Ectodermal cell (in vitro differentiated cells): Measurements from ENCODE around the gene PRKG1.
A peak's percentile ranks its signal among the peaks of the same experiment; 100 is the strongest.

Source experiments
- H3K27ac ChIP-seq: 2 replicates; pipeline ENCODE4 v1.7.0; 2013; ENCODE audit warnings: mild to moderate bottlenecking, low read depth, low read length; ENCODE audit not compliant: insufficient read depth, poor library complexity, severe bottlenecking
- H3K27me3 ChIP-seq: 2 replicates; pipeline ENCODE4 v1.7.0; 2013; ENCODE audit warnings: mild to moderate bottlenecking, low read length; ENCODE audit not compliant: insufficient read depth, control insufficient read depth, poor library complexity, severe bottlenecking
- H3K36me3 ChIP-seq: one replicate; pipeline ENCODE4 v1.7.0; 2013; ENCODE audit warnings: low read length; ENCODE audit not compliant: control insufficient read depth, insufficient read depth
- H3K4me1 ChIP-seq: one replicate; pipeline ENCODE4 v1.7.0; 2013; ENCODE audit warnings: low read length; ENCODE audit not compliant: control insufficient read depth, insufficient read depth
- H3K4me3 ChIP-seq: 2 replicates; pipeline ENCODE4 v1.7.0; 2013; ENCODE audit warnings: low read depth, low read length, control low read depth; ENCODE audit not compliant: insufficient read depth
- H3K9me3 ChIP-seq: 2 replicates; pipeline ENCODE4 v1.7.0; 2013; ENCODE audit warnings: mild to moderate bottlenecking, low read length, moderate library complexity; ENCODE audit not compliant: control insufficient read depth
- WGBS, 2 experiments: methylation state at CpG; one replicate each; pipeline ENCODE4 v1.1.7; 2013; ENCODE audit warnings: missing lambda C conversion rate in 2 of 2; 5-methylcytosine and 5-hydroxymethylcytosine counted together

Gene PRKG1

GRCh38 chr10:51583976-51584375 is 509.7 kb downstream of the PRKG1 start:
- Histone ChIP-seq H3K4me3 (no peak overlapping the region), H3K27ac (no peak overlapping the region), H3K4me1 (no peaks in the 10 kb centered on the region), H3K9me3 (no peaks in the 10 kb centered on the region), H3K27me3 (no peaks in the 10 kb centered on the region), H3K36me3 (no peaks in the 10 kb centered on the region)

GRCh38 chr10:51585742-51586141 is 511.5 kb downstream of the PRKG1 start:
- Histone ChIP-seq H3K27me3 (no peaks in the 10 kb centered on the region), H3K9me3 (no peaks in the 10 kb centered on the region), H3K4me1 (no peaks in the 10 kb centered on the region), H3K27ac (no peak overlapping the region), H3K4me3 (no peak overlapping the region), H3K36me3 (no peaks in the 10 kb centered on the region)
- 94 to 95% methylated on average over 7 of the region's 7 CpGs for WGBS, 2 experiments

- Histone ChIP-seq H3K36me3 (no peaks in the 10 kb centered on the region), H3K27me3 (no peaks in the 10 kb centered on the region), H3K4me1 (no peaks in the 10 kb centered on the region), H3K4me3 (no peak overlapping the region), H3K9me3 (no peaks in the 10 kb centered on the region), H3K27ac (no peak overlapping the region)
- WGBS, 2 experiments, result 76 to 95% methylated on average over 1 of the region's 1 CpG
Measured at GRCh38 chr10:51588984-51589383, 514.7 kb downstream of the PRKG1 start.

- 53 to 57% methylated on average over 2 of the region's 2 CpGs for WGBS, 2 experiments
- H3K36me3 ChIP-seq, result no peaks in the 10 kb centered on the region
- H3K4me1 ChIP-seq, result no peaks in the 10 kb centered on the region
- no peak overlapping the region for H3K27ac ChIP-seq
- H3K9me3 ChIP-seq, result no peaks in the 10 kb centered on the region
- no peaks in the 10 kb centered on the region for H3K27me3 ChIP-seq
- no peak overlapping the region for H3K4me3 ChIP-seq
Measured at GRCh38 chr10:51590818-51591217, 516.5 kb downstream of the PRKG1 start.

GRCh38 chr10:51596695-51597094 is 522.4 kb downstream of the PRKG1 start:
- Histone ChIP-seq H3K36me3 (no peaks in the 10 kb centered on the region), H3K4me3 (no peak overlapping the region), H3K9me3 (no peaks in the 10 kb centered on the region), H3K4me1 (no peaks in the 10 kb centered on the region), H3K27ac (no peak overlapping the region), H3K27me3 (no peaks in the 10 kb centered on the region)
- 100% methylated on average over 2 of the region's 3 CpGs; no CpG with 5 or more reads in 1 of the 2 experiments for WGBS, 2 experiments

DNA sequence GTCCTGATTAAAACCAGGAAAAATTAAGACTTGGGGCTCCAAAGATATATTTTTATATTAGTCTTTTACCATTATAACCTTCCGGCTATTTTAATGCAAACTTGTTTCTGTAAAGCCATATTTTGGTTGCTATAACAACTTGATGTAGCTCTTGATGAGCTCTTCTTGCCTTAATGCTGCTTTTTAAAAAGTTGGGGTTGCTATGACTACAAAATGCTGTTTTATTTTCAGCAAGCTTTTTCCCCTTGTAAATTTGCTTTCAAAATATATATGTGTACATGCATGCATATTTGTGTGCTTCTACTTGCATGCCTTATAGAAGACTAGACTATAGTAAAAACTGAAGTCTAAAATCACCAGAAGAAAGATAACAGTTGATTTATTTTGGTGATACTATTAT is 525.4 kb downstream of the PRKG1 start:
- H3K36me3 ChIP-seq, result no peaks in the 10 kb centered on the region
- 100% methylated on average over 1 of the region's 1 CpG for WGBS, 2 experiments
- no peak overlapping the region for H3K27ac ChIP-seq
- no peaks in the 10 kb centered on the region for H3K4me1 ChIP-seq
- H3K4me3 ChIP-seq, result no peak overlapping the region
- H3K9me3 ChIP-seq, result no peaks in the 10 kb centered on the region
- H3K27me3 ChIP-seq, result no peaks in the 10 kb centered on the region

DNA sequence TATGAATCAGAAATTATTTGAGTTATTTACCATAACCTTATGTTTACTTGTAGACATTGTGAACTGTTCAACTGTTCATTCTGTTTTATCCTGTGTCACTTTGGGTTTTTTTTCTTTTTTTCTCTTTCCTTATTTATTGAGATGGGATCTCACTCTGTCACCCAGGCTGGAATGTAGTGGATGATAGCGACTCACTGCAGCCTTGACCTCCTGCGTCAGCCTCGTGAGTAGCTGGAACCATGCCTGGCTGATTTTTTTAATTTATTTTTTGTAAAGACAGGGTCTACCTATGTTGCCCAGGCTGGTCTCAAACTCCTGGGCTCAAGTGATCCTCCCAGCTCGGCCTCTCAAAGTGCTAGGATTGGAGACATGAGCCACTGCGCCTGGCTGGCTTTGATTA is 528.0 kb downstream of the PRKG1 start:
- no peak overlapping the region for H3K4me3 ChIP-seq
- 90 to 99% methylated on average over 4 to 5 of the region's 5 CpGs for WGBS, 2 experiments
- no peaks in the 10 kb centered on the region for H3K36me3 ChIP-seq
- no peak overlapping the region for H3K27ac ChIP-seq
- H3K9me3 ChIP-seq, result no peaks in the 10 kb centered on the region
- H3K27me3 ChIP-seq, result no peaks in the 10 kb centered on the region
- H3K4me1 ChIP-seq, result no peaks in the 10 kb centered on the region

GRCh38 chr10:51604579-51604978 is 530.3 kb downstream of the PRKG1 start:
- 89 to 90% methylated on average over 5 of the region's 5 CpGs for WGBS, 2 experiments
- no peak overlapping the region for H3K27ac ChIP-seq
- H3K36me3 ChIP-seq, result no peaks in the 10 kb centered on the region

GRCh38 chr10:51606825-51607462 is 532.7 kb downstream of the PRKG1 start:
- no peaks in the 10 kb centered on the region for H3K4me1 ChIP-seq
- peak overlapping the region; percentile 55 for H3K27ac ChIP-seq
- WGBS, 2 experiments, result 62 to 72% methylated on average over 6 of the region's 6 CpGs
- no peak overlapping the region for H3K4me3 ChIP-seq
- no peaks in the 10 kb centered on the region for H3K36me3 ChIP-seq
- no peaks in the 10 kb centered on the region for H3K9me3 ChIP-seq
- H3K27me3 ChIP-seq, result no peaks in the 10 kb centered on the region

More at GRCh38 chr10:51604579-51604978, 530.3 kb downstream of the PRKG1 start:
- Histone ChIP-seq H3K27me3 (no peaks in the 10 kb centered on the region), H3K4me1 (no peaks in the 10 kb centered on the region), H3K9me3 (no peaks in the 10 kb centered on the region), H3K4me3 (no peak overlapping the region)

- Histone ChIP-seq H3K36me3 (no peaks in the 10 kb centered on the region), H3K4me1 (no peaks in the 10 kb centered on the region), H3K9me3 (no peaks in the 10 kb centered on the region), H3K4me3 (no peak overlapping the region), H3K27me3 (no peaks in the 10 kb centered on the region), H3K27ac (peak overlapping the region; percentile 55)
- 73 to 84% methylated on average over 3 of the region's 3 CpGs for WGBS, 2 experiments
Measured at GRCh38 chr10:51607463-51607835, 533.2 kb downstream of the PRKG1 start.

GRCh38 chr10:51608211-51608610 is 533.9 kb downstream of the PRKG1 start:
- H3K9me3 ChIP-seq, result no peaks in the 10 kb centered on the region
- no peaks in the 10 kb centered on the region for H3K27me3 ChIP-seq
- H3K4me1 ChIP-seq, result no peaks in the 10 kb centered on the region
- no peak overlapping the region for H3K27ac ChIP-seq
- no peaks in the 10 kb centered on the region for H3K36me3 ChIP-seq
- 78 to 96% methylated on average over 1 to 2 of the region's 2 CpGs for WGBS, 2 experiments
- H3K4me3 ChIP-seq, result no peak overlapping the region
